Nephron (organoid): ENCODE results near the gene EPS8.

Experiments used
- H3K27ac Mint-ChIP-seq, 3 experiments: 2 replicates each; pipeline ENCODE4 v1.8.0; 2020; ENCODE audit warnings: mixed read lengths in 3 of 3, mild to moderate bottlenecking in 2 of 3, moderate library complexity in 1 of 3
- H3K27me3 Mint-ChIP-seq: 2 replicates; pipeline ENCODE4 v1.8.0; 2021; ENCODE audit warnings: low read depth, mild to moderate bottlenecking, moderate library complexity, mixed read lengths
- H3K36me3 Mint-ChIP-seq: 2 replicates; pipeline ENCODE4 v1.8.0; 2020; ENCODE audit warnings: low read depth, mixed read lengths
- H3K4me1 Mint-ChIP-seq: 2 replicates; pipeline ENCODE4 v1.8.0; 2020; ENCODE audit warnings: mixed read lengths
- H3K4me3 Mint-ChIP-seq, 3 experiments: 2 replicates each; pipeline ENCODE4 v1.8.0; 2020; ENCODE audit warnings: mild to moderate bottlenecking in 3 of 3, mixed read lengths in 3 of 3, moderate library complexity in 2 of 3
- H3K9me3 Mint-ChIP-seq: 2 replicates; pipeline ENCODE4 v1.8.0; 2020; ENCODE audit warnings: mixed read lengths
- TF ChIP-seq, protein P1 (sequence below), 3 experiments: fragments of 200-600 bp; sonication (generic); IDR thresholded peaks; one replicate each; pipeline ENCODE4 v1.5.0; 2021; ENCODE audit warnings: antibody characterized with exemption in 3 of 3; ENCODE audit not compliant: unreplicated experiment in 3 of 3

The EPS8 gene

DNA sequence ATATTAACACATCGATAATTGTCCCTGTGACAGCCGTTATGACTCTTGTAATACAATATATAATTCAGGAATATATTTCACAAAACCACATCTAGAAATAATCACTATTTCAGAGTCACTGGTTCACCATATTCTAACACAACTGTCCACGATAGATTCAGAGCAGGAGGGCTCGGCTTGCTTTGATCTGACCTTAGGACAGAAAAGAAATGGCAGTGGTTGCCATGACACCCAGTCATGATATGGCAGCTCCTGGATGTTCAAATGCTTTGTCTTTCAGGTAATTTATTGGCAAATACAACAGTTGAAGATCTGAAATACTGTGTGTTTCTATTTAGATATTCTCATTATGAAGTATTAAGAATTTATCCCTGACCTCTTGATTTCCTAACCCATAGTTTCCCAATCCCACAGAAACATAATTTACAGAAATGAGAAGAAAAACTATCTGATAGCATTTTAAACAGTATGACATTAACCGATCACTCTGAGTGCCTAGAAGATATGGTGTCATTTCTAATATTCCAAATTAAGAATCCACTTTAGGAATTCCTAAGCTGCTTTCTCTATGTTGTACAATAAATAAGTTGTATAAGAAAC, 116.4 kb downstream of the EPS8 start:
- H3K9me3 Mint-ChIP-seq = no peaks in the 10 kb centered on the region
- peaks cover 3% of the 10 kb centered on the region for H3K4me1 Mint-ChIP-seq
- H3K27me3 Mint-ChIP-seq = no peaks in the 10 kb centered on the region
- H3K36me3 Mint-ChIP-seq = no peaks in the 10 kb centered on the region
- H3K4me3 Mint-ChIP-seq = no peak overlapping the region
- H3K27ac Mint-ChIP-seq = no peak overlapping the region
- TF ChIP-seq, protein P1, sequence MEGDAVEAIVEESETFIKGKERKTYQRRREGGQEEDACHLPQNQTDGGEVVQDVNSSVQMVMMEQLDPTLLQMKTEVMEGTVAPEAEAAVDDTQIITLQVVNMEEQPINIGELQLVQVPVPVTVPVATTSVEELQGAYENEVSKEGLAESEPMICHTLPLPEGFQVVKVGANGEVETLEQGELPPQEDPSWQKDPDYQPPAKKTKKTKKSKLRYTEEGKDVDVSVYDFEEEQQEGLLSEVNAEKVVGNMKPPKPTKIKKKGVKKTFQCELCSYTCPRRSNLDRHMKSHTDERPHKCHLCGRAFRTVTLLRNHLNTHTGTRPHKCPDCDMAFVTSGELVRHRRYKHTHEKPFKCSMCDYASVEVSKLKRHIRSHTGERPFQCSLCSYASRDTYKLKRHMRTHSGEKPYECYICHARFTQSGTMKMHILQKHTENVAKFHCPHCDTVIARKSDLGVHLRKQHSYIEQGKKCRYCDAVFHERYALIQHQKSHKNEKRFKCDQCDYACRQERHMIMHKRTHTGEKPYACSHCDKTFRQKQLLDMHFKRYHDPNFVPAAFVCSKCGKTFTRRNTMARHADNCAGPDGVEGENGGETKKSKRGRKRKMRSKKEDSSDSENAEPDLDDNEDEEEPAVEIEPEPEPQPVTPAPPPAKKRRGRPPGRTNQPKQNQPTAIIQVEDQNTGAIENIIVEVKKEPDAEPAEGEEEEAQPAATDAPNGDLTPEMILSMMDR (IDR thresholded peaks at IDR 0.05; ENCODE audit: unreplicated experiment in 3 of 3) = no peak

DNA sequence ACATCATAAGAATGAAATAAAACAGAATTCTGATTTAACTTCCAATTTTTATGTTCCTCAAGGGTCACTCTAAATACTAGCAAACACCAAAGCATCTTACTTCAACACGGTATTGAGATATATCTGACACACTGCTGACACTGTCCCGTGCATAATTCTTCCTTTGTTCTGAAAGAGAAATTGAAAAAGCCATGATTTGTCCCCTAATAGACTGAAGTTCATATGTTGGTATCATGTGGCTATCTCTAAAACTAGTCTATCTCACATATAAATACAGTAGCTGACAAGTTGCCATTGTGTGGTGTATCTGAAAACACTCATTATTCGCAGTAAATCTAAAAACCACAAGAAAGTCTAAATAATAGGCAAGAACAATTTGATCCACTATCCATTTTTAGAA, 118.4 kb downstream of the EPS8 start:
- Mint-ChIP-seq H3K4me3 (no peak overlapping the region), H3K4me1 (no peaks in the 10 kb centered on the region), H3K27me3 (no peaks in the 10 kb centered on the region), H3K27ac (no peak overlapping the region), H3K9me3 (no peaks in the 10 kb centered on the region), H3K36me3 (no peaks in the 10 kb centered on the region)
- TF ChIP-seq, protein P1 (IDR thresholded peaks at IDR 0.05; ENCODE audit: unreplicated experiment in 3 of 3) = no peak

- Mint-ChIP-seq H3K4me1 (no peaks in the 10 kb centered on the region), H3K36me3 (no peaks in the 10 kb centered on the region), H3K27ac (no peak overlapping the region), H3K9me3 (no peaks in the 10 kb centered on the region), H3K4me3 (no peak overlapping the region), H3K27me3 (no peaks in the 10 kb centered on the region)
- TF ChIP-seq, protein P1 (IDR thresholded peaks at IDR 0.05; ENCODE audit: unreplicated experiment in 3 of 3) = no peak
These were observed 119.8 kb downstream of the EPS8 start for GRCh38 chr12:15669256-15669948.

- Mint-ChIP-seq H3K4me1 (no peaks in the 10 kb centered on the region), H3K36me3 (peaks cover 11% of the 10 kb centered on the region), H3K9me3 (no peaks in the 10 kb centered on the region), H3K27me3 (no peaks in the 10 kb centered on the region), H3K4me3 (no peak overlapping the region), H3K27ac (no peak overlapping the region)
- TF ChIP-seq, protein P1 (IDR thresholded peaks at IDR 0.05; ENCODE audit: unreplicated experiment in 3 of 3) = no peak
These were observed 124.7 kb downstream of the EPS8 start for GRCh38 chr12:15664491-15664890.

- peaks cover 22% of the 10 kb centered on the region for H3K36me3 Mint-ChIP-seq
- H3K27ac Mint-ChIP-seq = no peak overlapping the region
- no peak overlapping the region for H3K4me3 Mint-ChIP-seq
- no peaks in the 10 kb centered on the region for H3K9me3 Mint-ChIP-seq
- TF ChIP-seq, protein P1 (IDR thresholded peaks at IDR 0.05; ENCODE audit: unreplicated experiment in 3 of 3) = no peak
- no peaks in the 10 kb centered on the region for H3K27me3 Mint-ChIP-seq
- H3K4me1 Mint-ChIP-seq = no peaks in the 10 kb centered on the region
These were observed 126.1 kb downstream of the EPS8 start for GRCh38 chr12:15662983-15663659.
